DOHH2 (cell line): Measurements from ENCODE around the gene TRIM67.

Experiments used
- CTCF ChIP-seq: fragments of 200-600 bp; sonication (generic); IDR thresholded peaks from one replicate; pipeline ENCODE4 v1.5.1; 2014; ENCODE audit warnings: antibody characterized with exemption, mild to moderate bottlenecking, low read depth, low read length; ENCODE audit not compliant: poor library complexity, severe bottlenecking
- EZH2phosphoT487 ChIP-seq: fragments of 200-600 bp; sonication (generic); IDR thresholded peaks from 2 replicates; pipeline ENCODE4 v1.6.1; 2017; ENCODE audit warnings: borderline replicate concordance, mild to moderate bottlenecking, antibody characterized with exemption, low read length, moderate library complexity, mixed read lengths

DNA sequence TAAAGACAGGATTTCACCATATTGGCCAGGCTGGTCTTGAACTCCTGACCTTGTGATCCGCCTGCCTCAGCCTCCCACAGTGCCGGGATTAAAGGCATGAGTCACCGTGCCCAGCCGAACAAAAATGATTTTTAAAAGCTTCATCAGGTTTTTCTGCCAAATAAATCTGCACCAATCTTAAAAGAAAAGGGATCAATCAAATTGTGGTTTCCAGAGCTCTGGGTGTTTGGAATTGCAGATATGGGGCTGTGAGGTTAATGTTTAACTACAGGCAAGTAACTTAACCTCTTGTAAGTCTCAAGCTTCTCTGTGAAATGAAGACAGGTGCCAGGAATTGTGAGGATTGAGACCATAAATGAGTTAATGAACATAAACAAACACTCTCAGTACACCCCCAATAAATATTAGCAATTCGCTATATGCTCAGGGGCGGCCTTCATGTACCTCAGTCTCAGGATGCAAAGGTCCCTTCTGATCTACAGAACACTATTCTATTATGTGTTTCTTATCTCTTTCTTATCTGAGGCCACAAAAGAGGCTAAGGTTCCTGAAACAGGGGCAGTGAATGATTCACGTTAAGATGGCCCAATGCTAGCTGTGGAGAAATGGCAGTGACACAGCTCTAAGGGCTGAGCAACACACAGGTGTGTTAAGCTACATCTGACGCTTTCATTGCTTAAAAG lies 72.0 kb downstream of the TRIM67 start:
- TF ChIP-seq CTCF (no peak), EZH2phosphoT487 (no peak)
